HEK293T (cell line): ENCODE results near the gene SEMA6B.

Experiments used
- ELF4 ChIP-seq: fragments of 450-650 bp; IDR thresholded peaks from 2 replicates; pipeline ENCODE4 v1.6.1; 2017; ENCODE audit warnings: antibody characterized with exemption
- FOXM1 ChIP-seq: fragments of 450-650 bp; IDR thresholded peaks from 2 replicates; pipeline ENCODE4 v1.6.1; 2017; ENCODE audit warnings: mild to moderate bottlenecking, borderline replicate concordance
- HDGF ChIP-seq: fragments of 450-650 bp; IDR thresholded peaks from 2 replicates; pipeline ENCODE4 v1.6.1; 2017; ENCODE audit warnings: antibody characterized with exemption, borderline replicate concordance
- SP1 ChIP-seq: fragments of 450-650 bp; IDR thresholded peaks from 2 replicates; pipeline ENCODE4 v1.6.1; 2017
- ZNF384 ChIP-seq: fragments of 450-650 bp; IDR thresholded peaks from 2 replicates; pipeline ENCODE4 v1.6.1; 2016

GRCh38 chr19:4501691-4502090, 57.8 kb downstream of the SEMA6B start:
- no peak for TF ChIP-seq ZNF384
- TF ChIP-seq SP1: no peak
- TF ChIP-seq ELF4: no peak
- TF ChIP-seq FOXM1: no peak
- no peak for TF ChIP-seq HDGF
